ENCODE data around the gene BACH2. TPM values are rescaled to one million over a fixed set of nuclear protein-coding genes. Genes with fewer than 3 reads are reported as not detected.

The BACH2 gene
- total and polyA plus RNA-seq, 9 of the 15 experiments (the other 6 are each of a cell fraction or from before 2014, with no cell fraction given): 0.06 to 3.1 (median 0.59) TPM

- Histone ChIP-seq H3K9me3 (replicated peaks; ENCODE audit: control insufficient read depth, insufficient read depth, low read depth, low read length) (no peaks in the 10 kb centered on the region), H2AFZ (ENCODE audit: low read depth, low read length) (no peak overlapping the region), H3K9me1 (ENCODE audit: control insufficient read depth, insufficient read depth, low read length) (no peaks in the 10 kb centered on the region), H3K36me3 (ENCODE audit: control insufficient read depth, insufficient read depth, low read length) (no peaks in the 10 kb centered on the region), H3K4me2 (ENCODE audit: insufficient read depth, low read length) (no peak overlapping the region), H3K27ac (ENCODE audit: extremely low read depth, low read depth, low read length) (no peak overlapping the region), H3K9ac (ENCODE audit: insufficient read depth in 1 of 2, low read depth in 2 of 2, low read length in 2 of 2) (no peak overlapping the region), H3K4me3 (no peak overlapping the region), H3K79me2 (ENCODE audit: control insufficient read depth, insufficient read depth, low read length) (no peaks in the 10 kb centered on the region), H4K20me1 (replicated peaks; ENCODE audit: control insufficient read depth, insufficient read depth, low read length) (no peaks in the 10 kb centered on the region), H3K27me3 (ENCODE audit: control insufficient read depth in 2 of 2, insufficient read depth in 2 of 2, low read length in 2 of 2) (no peaks in the 10 kb centered on the region; a peak in 1 of 5 replicates), H3K4me1 (replicated peaks in 1 of 2; ENCODE audit: control insufficient read depth in 2 of 2, insufficient read depth in 2 of 2, low read length in 2 of 2) (peaks cover 0 to 11% of the 10 kb centered on the region in 2 experiments; a peak in 4 of 5 replicates)
- FAIRE-seq: no peak
- no TSS peak for BruUV-seq (replicated peaks)
- intact Hi-C loops (cut with micrococcal nuclease): no loop called here
- 36% methylated on average over 6 of the region's 6 CpGs for WGBS (ENCODE audit: insufficient coverage, low coverage, missing lambda C conversion rate)
- no peak for DNase-seq (ENCODE audit: extremely low read depth in 1 of 4, low spot score in 3 of 4)
- POLR2A ChIA-PET: no interaction called here
- TF ChIP-seq GABPB2 (CRISPR knock-in tag; conservative IDR thresholded peaks at IDR 0.05) (no peak), HMG20A (CRISPR knock-in tag; conservative IDR thresholded peaks at IDR 0.05) (no peak), TCF7 (IDR thresholded peaks at IDR 0.05; ENCODE audit: borderline replicate concordance) (no peak)
- in situ Hi-C loops (cut with MboI): no loop called here
- ATAC-seq: no peak
- CTCF ChIA-PET (ENCODE audit: low intra/inter-chr PET ratio): no interaction called here
Measured at GRCh38 chr6:90074161-90074850, 222.3 kb downstream of the BACH2 start.

GRCh38 chr6:90072935-90073464 lies 223.6 kb downstream of the BACH2 start:
- no peak overlapping the region for H3K4me2 ChIP-seq (ENCODE audit: insufficient read depth, low read length)
- ChIA-PET POLR2A (interaction anchor here (0.7 kb wide), 1 partner anchor 16 kb away, joined by 3 read pairs; no protein-coding TSS in a partner anchor), CTCF (ENCODE audit: low intra/inter-chr PET ratio) (no interaction called here)
- no peaks in the 10 kb centered on the region; a peak in 1 of 5 replicates for H3K27me3 ChIP-seq (ENCODE audit: control insufficient read depth in 2 of 2, insufficient read depth in 2 of 2, low read length in 2 of 2)
- no peak for FAIRE-seq
- H3K9me1 ChIP-seq (ENCODE audit: control insufficient read depth, insufficient read depth, low read length): no peaks in the 10 kb centered on the region
- no TSS peak for BruUV-seq (replicated peaks)
- in situ Hi-C loops (cut with MboI) (no loop called here), intact Hi-C loops (cut with micrococcal nuclease) (no loop called here)
- H4K20me1 ChIP-seq (replicated peaks; ENCODE audit: control insufficient read depth, insufficient read depth, low read length): no peaks in the 10 kb centered on the region
- no peaks in the 10 kb centered on the region for H3K36me3 ChIP-seq (ENCODE audit: control insufficient read depth, insufficient read depth, low read length)
- no peaks in the 10 kb centered on the region for H3K9me3 ChIP-seq (replicated peaks; ENCODE audit: control insufficient read depth, insufficient read depth, low read depth, low read length)
- no peak overlapping the region for H3K9ac ChIP-seq (ENCODE audit: insufficient read depth in 1 of 2, low read depth in 2 of 2, low read length in 2 of 2)
- WGBS (ENCODE audit: insufficient coverage, low coverage, missing lambda C conversion rate): 20% methylated on average over 11 of the region's 11 CpGs
- no peak for DNase-seq (ENCODE audit: extremely low read depth in 1 of 4, low spot score in 3 of 4)
- H3K27ac ChIP-seq (ENCODE audit: extremely low read depth, low read depth, low read length): no peak overlapping the region
- H3K79me2 ChIP-seq (ENCODE audit: control insufficient read depth, insufficient read depth, low read length): no peaks in the 10 kb centered on the region
- no peak for ATAC-seq
- TF ChIP-seq STAT5B (CRISPR knock-in tag; IDR thresholded peaks at IDR 0.05): no peak
- TF ChIP-seq POU5F1 (IDR thresholded peaks at IDR 0.05; ENCODE audit: borderline replicate concordance, low read depth, low read length, partially characterized antibody): no peak
- no peak for TF ChIP-seq BACH1 (tag; IDR thresholded peaks at IDR 0.05)
- TF ChIP-seq ZKSCAN1 (IDR thresholded peaks at IDR 0.05; ENCODE audit: low read depth, low read length): no peak
- TF ChIP-seq HNRNPUL1 (IDR thresholded peaks at IDR 0.05; ENCODE audit: low read length): no peak
- TF ChIP-seq, protein P1, sequence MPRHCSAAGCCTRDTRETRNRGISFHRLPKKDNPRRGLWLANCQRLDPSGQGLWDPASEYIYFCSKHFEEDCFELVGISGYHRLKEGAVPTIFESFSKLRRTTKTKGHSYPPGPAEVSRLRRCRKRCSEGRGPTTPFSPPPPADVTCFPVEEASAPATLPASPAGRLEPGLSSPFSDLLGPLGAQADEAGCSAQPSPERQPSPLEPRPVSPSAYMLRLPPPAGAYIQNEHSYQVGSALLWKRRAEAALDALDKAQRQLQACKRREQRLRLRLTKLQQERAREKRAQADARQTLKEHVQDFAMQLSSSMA (CRISPR knock-in tag; IDR thresholded peaks at IDR 0.05): no peak
- TF ChIP-seq RAD21 (CRISPR knock-in tag; conservative IDR thresholded peaks at IDR 0.05 in 1 of 2, IDR thresholded peaks at IDR 0.05 in 1 of 2): no peak
- no peak for TF ChIP-seq ILK (tag; IDR thresholded peaks at IDR 0.05; ENCODE audit: borderline replicate concordance, low read depth)
- TF ChIP-seq KAT2B (IDR thresholded peaks at IDR 0.05; ENCODE audit: low read depth, low read length): no peak
- no peak for TF ChIP-seq TAF1 (IDR thresholded peaks at IDR 0.05; ENCODE audit: control insufficient read depth, extremely low read depth, insufficient read depth, low read length, severe bottlenecking)
- no peak overlapping the region for H3K4me3 ChIP-seq
- H2AFZ ChIP-seq (ENCODE audit: low read depth, low read length): no peak overlapping the region
- H3K4me1 ChIP-seq (replicated peaks in 1 of 2; ENCODE audit: control insufficient read depth in 2 of 2, insufficient read depth in 2 of 2, low read length in 2 of 2): peaks cover 0 to 7% of the 10 kb centered on the region in 2 experiments; a peak in 3 of 5 replicates

Measured in K562 (cell line).